Stimulated activated CD4-positive, alpha-beta T cell treated with anti-CD3 and anti-CD28 coated beads, Interleukin-15, amount 100 ng/mL, for 24 hours (primary cell): ENCODE data around the gene LRPAP1.
"Not testable (repeated sequence)": the region's sequence is repeated elsewhere in the genome, so short reads cannot be mapped to it uniquely, and the experiment has no call there.

Source experiments
- DNase-seq: peaks from one replicate; pipeline ENCODE4 v3.0.0-alpha.2; 2020

Gene LRPAP1

GRCh38 chr4:3470244-3471097, 61.8 kb downstream of the LRPAP1 start:
- no peak for DNase-seq

- DNase-seq = no peak
Measured at GRCh38 chr4:3469386-3470243, 62.6 kb downstream of the LRPAP1 start.

- DNase-seq = no peak
Measured at GRCh38 chr4:3468804-3469203, 63.4 kb downstream of the LRPAP1 start.

GRCh38 chr4:3468154-3468553, 64.1 kb downstream of the LRPAP1 start:
- no peak for DNase-seq

- no peak for DNase-seq
Measured at GRCh38 chr4:3467601-3468031, 64.6 kb downstream of the LRPAP1 start.

GRCh38 chr4:3466691-3467600, 65.3 kb downstream of the LRPAP1 start:
- no peak for DNase-seq

GRCh38 chr4:3465698-3466671, 66.2 kb downstream of the LRPAP1 start:
- no peak for DNase-seq

DNA sequence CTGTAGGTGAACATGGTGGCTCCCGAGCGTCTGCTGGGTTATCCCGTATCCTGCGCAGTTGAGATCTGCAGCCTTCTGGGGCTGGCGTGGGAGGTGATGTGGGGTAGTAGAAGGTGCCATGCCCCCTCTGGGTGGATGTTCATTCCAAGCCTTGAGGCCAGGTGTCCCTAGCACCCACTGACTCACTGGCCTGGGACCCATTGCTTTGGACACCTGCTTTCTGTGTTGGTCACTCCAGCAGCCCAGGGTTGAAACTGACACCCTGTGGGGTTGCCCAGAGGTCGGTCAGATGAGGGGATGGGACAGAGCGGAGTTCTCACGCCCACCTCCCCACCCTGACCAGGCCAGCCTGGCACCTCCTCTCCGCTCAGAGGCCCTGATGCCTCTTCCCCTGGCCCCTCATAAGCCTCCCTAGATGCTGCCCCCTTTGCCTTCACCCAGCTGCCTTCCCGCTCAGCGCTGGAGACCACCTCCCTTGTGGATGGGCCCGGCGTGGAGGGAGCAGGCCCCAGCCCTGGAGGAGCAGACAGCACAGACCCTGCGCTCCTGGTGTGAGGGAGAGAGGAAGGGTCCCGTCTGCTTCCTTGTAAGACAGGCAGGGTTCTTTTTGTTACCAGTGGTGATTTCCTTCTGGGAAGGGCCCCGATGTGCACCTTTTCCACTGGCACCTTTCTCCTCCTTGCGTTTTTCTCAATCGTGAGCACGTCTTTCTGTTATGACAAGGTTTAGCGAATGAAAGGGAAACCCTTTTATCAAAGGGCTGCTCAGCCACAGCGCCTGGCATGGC, 67.1 kb downstream of the LRPAP1 start:
- DNase-seq = no peak

DNA sequence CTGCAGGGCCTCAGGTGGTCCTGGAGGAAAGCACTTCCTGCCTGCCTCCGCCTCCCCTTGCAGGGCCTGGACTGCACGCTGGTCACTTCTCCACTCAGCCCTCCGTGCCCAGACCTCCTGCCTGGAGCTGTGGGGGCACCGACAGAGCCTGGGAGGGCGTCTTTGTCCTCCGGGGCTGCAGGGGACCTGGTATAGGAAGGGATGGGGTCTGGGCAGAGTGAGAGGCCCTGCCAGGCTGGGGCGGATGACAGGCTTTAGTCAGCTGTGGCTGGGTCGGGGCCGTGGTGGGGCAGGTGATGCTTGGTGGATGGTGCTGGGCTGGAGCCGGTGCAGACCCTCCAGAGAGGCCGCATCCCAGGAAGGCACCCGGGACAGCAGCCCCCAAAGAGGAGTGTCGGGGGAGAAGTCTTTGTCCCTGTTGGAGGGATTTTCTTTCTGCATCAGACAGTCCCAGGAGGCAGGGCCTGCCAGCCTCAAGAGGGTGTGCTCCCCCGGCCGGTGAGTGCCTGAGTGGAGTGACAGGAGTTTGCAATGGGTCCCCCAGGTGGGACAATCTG, 67.8 kb downstream of the LRPAP1 start:
- DNase-seq = no peak

GRCh38 chr4:3463556-3464348, 68.5 kb downstream of the LRPAP1 start:
- no peak for DNase-seq

DNA sequence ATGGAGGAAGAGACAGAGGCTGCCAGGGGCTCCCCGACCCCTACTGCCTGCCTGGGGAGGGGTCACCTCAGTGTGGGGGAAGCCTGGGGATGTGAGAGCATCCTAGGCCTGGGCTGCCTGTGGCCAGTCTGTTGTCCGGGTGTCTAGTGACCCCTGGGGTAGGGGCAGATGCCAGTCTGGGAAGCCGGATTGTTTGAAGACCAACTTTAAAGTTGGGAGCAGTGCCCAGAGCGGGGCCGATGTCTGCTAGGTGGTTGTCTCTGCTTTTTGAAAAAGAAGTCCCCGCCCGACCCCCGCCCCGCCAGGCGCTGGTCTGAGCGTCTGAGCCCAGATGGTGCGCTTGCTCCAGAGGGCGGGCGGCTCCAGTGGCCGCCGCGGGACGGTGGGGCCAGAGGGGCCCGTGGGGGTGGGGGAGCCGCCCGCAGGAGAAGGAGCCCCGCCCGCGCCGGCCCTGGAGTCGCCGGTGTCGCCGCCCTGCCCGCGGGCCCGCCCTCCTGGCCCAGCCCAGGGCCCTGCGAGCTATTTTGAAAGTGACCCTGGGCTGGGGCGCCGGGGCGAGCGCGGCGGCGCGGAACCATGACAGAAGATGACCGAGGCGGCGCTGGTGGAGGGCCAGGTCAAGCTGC, 69.3 kb downstream of the LRPAP1 start, which contains the start of gene DOK7:
Gene DOK7, plus strand, starts transcription at position 517 of the 626 bp plus-strand sequence. Its CDS starts 70 bp downstream, at position 587.
- DNase-seq = no peak

- DNase-seq = no peak
Measured at GRCh38 chr4:3462321-3462789, 69.9 kb downstream of the LRPAP1 start.

DNA sequence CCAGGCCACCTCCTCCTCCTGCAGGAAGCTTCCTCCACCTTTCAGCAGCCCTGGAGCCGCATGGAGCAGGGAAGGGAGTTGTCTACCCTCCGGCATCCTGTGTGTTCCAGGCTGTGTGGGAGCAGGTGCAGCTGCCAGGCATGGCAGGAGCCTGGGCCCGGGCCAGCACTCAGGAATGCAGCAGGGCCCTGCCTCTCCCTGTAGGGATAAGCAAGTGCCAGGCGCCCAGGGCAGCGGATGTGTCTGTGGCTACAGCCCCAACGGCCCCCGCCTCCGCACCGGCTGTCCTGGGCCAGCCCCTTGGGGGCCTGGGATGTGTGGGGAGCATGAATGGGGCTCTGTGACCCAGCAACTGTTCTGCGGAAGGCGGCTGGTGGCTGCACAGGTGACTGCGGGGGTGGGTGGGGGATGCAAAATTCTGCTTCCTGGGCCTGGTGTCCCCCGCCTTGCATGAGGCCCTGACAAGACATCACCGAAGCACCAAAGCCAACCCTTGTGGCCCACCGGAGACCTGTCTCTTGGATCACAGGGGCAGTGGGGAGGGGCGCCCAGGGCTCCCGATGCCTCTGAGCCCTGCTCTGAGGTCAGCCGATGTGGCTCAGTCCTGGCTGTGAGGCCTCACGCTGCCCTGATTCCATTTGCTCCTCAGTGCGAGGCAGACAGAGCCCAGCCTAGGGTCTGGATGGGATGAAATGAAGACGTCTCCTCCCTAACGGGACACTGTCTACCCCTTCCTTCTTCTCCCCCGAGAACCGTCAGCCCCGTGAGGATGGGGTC, 70.5 kb downstream of the LRPAP1 start:
- DNase-seq = no peak

DNA sequence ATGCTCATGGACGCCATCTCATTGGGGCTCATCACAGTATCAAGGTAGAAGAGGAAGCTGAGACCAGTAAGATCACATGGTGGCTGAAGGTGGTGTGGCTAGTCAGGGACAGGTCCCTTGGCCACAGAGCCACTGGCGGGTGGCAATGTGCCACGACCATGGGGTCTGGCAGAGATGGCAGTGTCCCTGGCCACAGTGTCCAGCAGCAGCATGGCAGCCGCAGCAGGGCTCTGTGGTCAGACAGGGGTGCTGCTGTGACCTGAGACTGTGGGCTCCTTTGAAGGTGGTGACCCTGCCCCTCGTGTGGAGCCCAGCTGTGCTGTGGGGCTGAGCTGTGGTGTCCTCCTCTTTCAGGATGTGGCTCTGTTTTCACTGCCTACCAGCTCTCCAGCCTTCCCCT, 71.3 kb downstream of the LRPAP1 start:
- DNase-seq = no peak

GRCh38 chr4:3459156-3459555, 73.1 kb downstream of the LRPAP1 start:
- not testable (repeated sequence) for DNase-seq

- no peak for DNase-seq
Measured at GRCh38 chr4:3458371-3458770, 73.9 kb downstream of the LRPAP1 start.

DNA sequence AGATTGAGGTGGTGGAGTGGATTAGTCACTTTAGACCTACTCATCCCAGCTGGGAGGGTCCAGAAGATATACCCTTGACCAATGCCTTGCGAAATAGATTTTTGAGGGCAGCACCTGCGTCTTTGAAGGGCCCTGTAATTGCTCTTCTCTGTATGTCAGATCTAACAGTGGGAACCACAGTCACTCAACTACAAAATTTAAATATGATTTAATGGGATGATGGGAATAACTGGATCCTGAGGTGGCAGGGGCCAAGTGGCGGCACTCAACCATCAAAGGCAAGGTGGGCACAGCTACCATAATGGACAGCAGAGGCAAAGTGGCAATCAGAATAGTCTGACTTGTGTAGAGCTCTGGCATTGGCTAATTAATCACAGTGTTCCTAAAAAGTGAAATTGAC, 76.6 kb downstream of the LRPAP1 start:
- DNase-seq = not testable (repeated sequence)
